Psoas muscle (tissue), 8 donors: ENCODE data around the gene PAM16. TPM values are rescaled to one million over a fixed set of nuclear protein-coding genes. Genes with fewer than 3 reads are reported as not detected.

ENCODE experiments used
- ATAC-seq, 4 donors: fragments of 200-7000 bp; cut with Tn5 transposase; one replicate each; pipeline ENCODE4 v1.9.1; 2020; ENCODE audit warnings: moderate library complexity in 3 of 4, mild to moderate bottlenecking in 2 of 4
- DNase-seq, 2 donors: peaks; one replicate each; pipeline ENCODE4 v3.0.0-alpha.2; 2020
- H3K27ac ChIP-seq: fragments of 200-600 bp; one replicate; pipeline ENCODE4 v1.8.0; 2022
- H3K27me3 ChIP-seq, 3 donors: fragments of 200-600 bp in 1 of 3; one replicate each; pipeline versions ENCODE4 v1.6.1 to v1.8.0; 2013 to 2022; ENCODE audit warnings: low read length in 2 of 3, mild to moderate bottlenecking in 2 of 3, moderate library complexity in 1 of 3; ENCODE audit not compliant: insufficient read depth in 3 of 3
- H3K36me3 ChIP-seq, 2 donors: fragments of 200-600 bp in 1 of 2; one replicate each; pipeline versions ENCODE4 v1.6.1 to v1.8.0; 2013 to 2022; ENCODE audit warnings: low read depth in 1 of 2, mild to moderate bottlenecking in 1 of 2, moderate library complexity in 1 of 2; ENCODE audit not compliant: insufficient read depth in 1 of 2
- H3K4me1 ChIP-seq: fragments of 200-600 bp; one replicate; pipeline ENCODE4 v1.8.0; 2022
- H3K4me3 ChIP-seq: fragments of 200-600 bp; one replicate; pipeline ENCODE4 v1.8.0; 2022; ENCODE audit warnings: mild to moderate bottlenecking
- H3K9me3 ChIP-seq: fragments of 200-600 bp; one replicate; pipeline ENCODE4 v1.8.0; 2022
- CTCF ChIP-seq: fragments of 200-600 bp; IDR thresholded peaks from one replicate; pipeline ENCODE4 v1.8.0; 2022; ENCODE audit warnings: antibody characterized with exemption
- WGBS, 3 donors: extraction: QIAGEN DNeasy Blood & Tissue Kit; methylation state at CpG; one replicate each; pipeline versions ENCODE4 v1.1.6 to v1.1.7; 2013; 5-methylcytosine and 5-hydroxymethylcytosine counted together
- intact Hi-C, 2 donors: fragments of 100-400 bp; cut with DNase I; formaldehyde crosslinking; loops; one replicate each; pipeline versions ENCODE4 v1.11.0 to v1.14.2; 2022
- polyA plus RNA-seq, 3 donors: library from polyadenylated mRNA; stranded (reverse); fragments of 200-250 nt; gene quantifications; one replicate each; pipeline ENCODE4 v1.2.3, GENCODE V29; 2013
- total RNA-seq, 4 donors: library from RNA; stranded (reverse); fragmentation: NEBNext Ultra II Directional in 2 of 4; extraction: Animal tissue kit (Norgen Biotek cat#: 25700) in 2 of 4; gene quantifications; one replicate each; pipeline versions ENCODE4 v1.2.1 to v1.2.4, GENCODE V29; 2021 to 2023
- donor health status: healthy with polysubstance abuse.
- donor health status: DM: no; HTN: no; CAD: no; lungs with moderate emphysema.
- donor health status: Bipolar disorder and iron deficiency.
- donor health status: healthy.
- donor health status: DM: yes; HTN: yes; CAD: no.
- donor health status: DM: no; HTN: no; CAD: no.
- donor health status: DM: no; HTN: no; CAD: no.
- donor health status: DM: yes; HTN: yes; CAD: no.

PAM16 gene
- total and polyA plus RNA-seq, 7 donors = 60.5 to 163 (median 84.2) TPM

- Histone ChIP-seq H3K4me3 (peak overlapping the region; percentile 45), H3K27ac (peak overlapping the region; percentile 68), H3K27me3 (no peaks in the 10 kb centered on the region), H3K9me3 (no peaks in the 10 kb centered on the region), H3K4me1 (peaks cover 55% of the 10 kb centered on the region), H3K36me3 (no peaks in the 10 kb centered on the region)
- ATAC-seq (no peak), DNase-seq (no peak)
- 49 to 66% (median 57%) methylated on average over 14 of the region's 14 CpGs for WGBS, 3 donors
- no peak for TF ChIP-seq CTCF
- intact Hi-C loops = loop anchor here in 1 of 2 donors (10.0 kb wide), 1 partner anchor 112 kb away; no protein-coding TSS in a partner anchor
These were observed 57.9 kb downstream of the PAM16 start for GRCh38 chr16:4293181-4293716.

GRCh38 chr16:4291699-4292098, 59.4 kb downstream of the PAM16 start:
- Histone ChIP-seq H3K36me3 (no peaks in the 10 kb centered on the region), H3K9me3 (no peaks in the 10 kb centered on the region), H3K4me1 (peaks cover 57% of the 10 kb centered on the region), H3K4me3 (no peak overlapping the region), H3K27me3 (no peaks in the 10 kb centered on the region), H3K27ac (no peak overlapping the region)
- DNase-seq (no peak), ATAC-seq (no peak)
- 87 to 97% (median 92%) methylated on average over 4 of the region's 4 CpGs for WGBS, 3 donors
- TF ChIP-seq CTCF = no peak
- intact Hi-C loops = loop anchor here in 1 of 2 donors (10.0 kb wide), 1 partner anchor 113 kb away; no protein-coding TSS in a partner anchor

Other genes with a start within 250 kb of the PAM16 start
- 10 to 100 TPM; 43.6 to 77.8 (median 51.9) TPM for gene ADCY9, start 234.9 kb downstream of the PAM16 start, total RNA-seq
- 100 to 1,000 TPM in 1 of 3 donors, 10 to 100 TPM in 1, 1 to 10 TPM in 1; 9.0 to 134 (median 32.8) TPM for gene ADCY9, start 234.9 kb downstream of the PAM16 start, polyA plus RNA-seq
- 100 to 1,000 TPM; 305 to 552 (median 476) TPM for gene SRL, start 109.2 kb downstream of the PAM16 start, total RNA-seq
- 100 to 1,000 TPM; 196 to 276 (median 206) TPM for gene SRL, start 109.2 kb downstream of the PAM16 start, polyA plus RNA-seq
- 1 to 10 TPM; 3.8 to 5.7 (median 4.5) TPM for gene TFAP4, start 78.3 kb downstream of the PAM16 start, total RNA-seq
- gene TFAP4, start 78.3 kb downstream of the PAM16 start, polyA plus RNA-seq = 1 to 10 TPM; 3.0 to 8.2 (median 7.0) TPM
- gene GLIS2, start 35.3 kb downstream of the PAM16 start, total RNA-seq = 1 to 10 TPM; 1.7 to 3.3 (median 2.4) TPM
- gene GLIS2, start 35.3 kb downstream of the PAM16 start, polyA plus RNA-seq = 1 to 10 TPM in 2 of 3 donors, under 1 TPM in 1; 0.96 to 1.3 (median 1.0) TPM
- 1 to 10 TPM; 3.0 to 3.6 (median 3.4) TPM for gene VASN, start 20.5 kb upstream of the PAM16 start, total RNA-seq
- gene VASN, start 20.5 kb upstream of the PAM16 start, polyA plus RNA-seq = 1 to 10 TPM; 2.0 to 3.8 (median 3.3) TPM
- 1 to 10 TPM; 5.2 to 7.9 (median 7.2) TPM for gene CORO7, start 65.3 kb upstream of the PAM16 start, total RNA-seq
- gene CORO7, start 65.3 kb upstream of the PAM16 start, polyA plus RNA-seq = 1 to 10 TPM; 3.4 to 5.8 (median 3.9) TPM
- 100 to 1,000 TPM in 1 of 4 donors, 10 to 100 TPM in 3; 77.4 to 110 (median 80.5) TPM for gene DNAJA3, start 74.5 kb upstream of the PAM16 start, total RNA-seq
- gene DNAJA3, start 74.5 kb upstream of the PAM16 start, polyA plus RNA-seq = 100 to 1,000 TPM in 1 of 3 donors, 10 to 100 TPM in 2; 68.0 to 104 (median 95.9) TPM
- 1 to 10 TPM; 2.5 to 5.5 (median 3.9) TPM for gene NMRAL1, start 123.3 kb upstream of the PAM16 start, total RNA-seq
- gene NMRAL1, start 123.3 kb upstream of the PAM16 start, polyA plus RNA-seq = 1 to 10 TPM; 4.0 to 5.1 (median 4.2) TPM
- 10 to 100 TPM; 20.8 to 26.6 (median 22.6) TPM for gene HMOX2, start 125.1 kb upstream of the PAM16 start, total RNA-seq
- 10 to 100 TPM; 22.2 to 49.0 (median 23.8) TPM for gene HMOX2, start 125.1 kb upstream of the PAM16 start, polyA plus RNA-seq
- 10 to 100 TPM; 29.1 to 51.8 (median 34.9) TPM for gene CDIP1, start 187.5 kb upstream of the PAM16 start, total RNA-seq
- gene CDIP1, start 187.5 kb upstream of the PAM16 start, polyA plus RNA-seq = 10 to 100 TPM; 18.7 to 33.6 (median 22.3) TPM
- under 1 TPM in 3 of 4 donors, not detected in 1; 0.04 to 0.32 (median 0.07) TPM for gene C16orf96, start 205.0 kb upstream of the PAM16 start, total RNA-seq
- under 1 TPM in 1 of 3 donors, not detected in 2; 0.05 TPM for gene C16orf96, start 205.0 kb upstream of the PAM16 start, polyA plus RNA-seq